Hippocampal formation (tissue), 2 donors: ENCODE results near the gene VPS39.

Source experiments
- DNase-seq, 2 donors: peaks; one replicate each; lab custom pipeline; 2025; lab: John Stamatoyannopoulos, UW

Gene VPS39

GRCh38 chr15:42131826-42132806 lies 76.0 kb downstream of the VPS39 start:
- no peak for DNase-seq

GRCh38 chr15:42131006-42131405 lies 77.1 kb downstream of the VPS39 start:
- DNase-seq = no peak

- DNase-seq = no peak
These were observed 77.7 kb downstream of the VPS39 start for GRCh38 chr15:42130246-42130986.

- no peak for DNase-seq
These were observed 78.7 kb downstream of the VPS39 start for GRCh38 chr15:42129364-42129763.

DNA sequence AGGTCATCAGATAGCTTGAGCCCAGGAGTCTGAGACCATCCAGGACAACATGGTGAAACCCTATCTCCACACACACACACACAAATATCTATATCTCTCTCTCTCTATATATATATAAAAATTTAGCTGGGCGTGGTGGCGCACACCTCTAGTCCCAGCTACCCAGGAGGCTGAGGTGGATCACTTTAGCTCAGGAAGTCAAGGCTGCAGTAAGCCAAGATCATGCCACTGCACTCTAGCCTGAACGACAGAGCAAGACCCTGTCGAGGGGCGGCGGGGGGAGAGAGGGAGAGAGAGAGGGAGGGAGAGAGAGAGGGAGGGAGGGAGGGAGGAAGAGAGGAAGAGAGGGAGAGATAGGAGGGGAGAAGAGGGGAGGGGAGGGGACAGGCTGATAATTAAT lies 79.6 kb downstream of the VPS39 start:
- DNase-seq = no peak

DNA sequence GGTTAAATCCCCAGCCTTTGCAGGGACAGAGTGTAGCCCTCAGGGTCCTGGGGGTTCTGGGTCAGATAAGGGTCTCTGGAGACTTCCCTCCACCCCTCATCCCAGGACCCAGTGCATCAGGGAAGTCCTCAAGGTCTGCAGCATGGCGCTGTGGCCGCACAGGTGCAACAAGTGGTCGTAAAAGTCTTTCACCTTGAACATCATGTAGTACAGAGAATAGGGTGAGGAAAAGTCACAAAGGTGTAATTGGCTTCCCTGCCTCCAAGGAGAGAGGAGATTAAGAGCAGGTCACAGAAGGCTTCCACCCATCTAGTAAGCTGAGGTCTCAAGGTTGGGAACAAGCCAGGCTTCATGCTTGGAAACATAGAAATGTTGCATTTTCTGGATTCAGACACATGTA lies 84.6 kb downstream of the VPS39 start:
- DNase-seq = no peak

DNA sequence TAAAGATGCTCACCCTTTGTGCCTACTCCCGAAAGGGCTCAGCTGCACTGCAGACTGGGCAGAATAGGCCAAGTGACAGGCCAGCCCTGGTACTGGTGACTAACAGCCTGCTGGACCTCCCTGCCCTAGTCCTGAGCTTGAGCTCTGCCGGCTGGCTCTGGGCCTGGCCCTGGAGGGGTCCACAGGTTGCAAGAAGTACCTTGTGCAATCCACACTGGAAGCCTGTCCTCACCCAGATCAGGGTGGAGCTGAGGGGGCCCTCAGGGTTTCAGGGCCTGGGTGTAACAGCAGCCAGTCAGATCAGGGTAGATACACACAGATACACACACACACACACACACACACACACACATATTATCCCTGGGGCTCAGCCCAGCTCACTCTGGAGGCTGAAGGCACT lies 86.4 kb downstream of the VPS39 start:
- no peak for DNase-seq

DNA sequence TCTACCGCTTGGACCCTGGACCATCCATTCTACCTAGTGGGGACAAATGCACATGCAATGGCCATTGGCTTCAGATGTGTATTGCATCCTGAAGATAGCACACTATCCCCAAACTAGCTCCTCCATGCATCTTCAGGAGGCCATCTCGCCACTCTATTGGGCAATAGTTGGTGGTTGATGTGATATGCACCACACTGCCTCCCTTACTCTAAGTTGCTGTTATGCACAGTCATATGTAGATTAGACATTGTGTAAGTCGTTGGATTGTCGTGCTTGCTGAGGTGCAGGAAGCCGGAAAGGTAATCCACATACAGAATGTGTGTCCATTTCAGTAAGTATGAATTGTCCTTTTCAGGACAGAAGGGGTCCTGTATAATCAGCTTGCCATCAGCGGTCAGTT lies 87.1 kb downstream of the VPS39 start:
- DNase-seq = no peak

GRCh38 chr15:42120285-42120684 lies 87.8 kb downstream of the VPS39 start:
- no peak for DNase-seq

- DNase-seq = no peak
These were observed 88.7 kb downstream of the VPS39 start for GRCh38 chr15:42119446-42119760.

DNA sequence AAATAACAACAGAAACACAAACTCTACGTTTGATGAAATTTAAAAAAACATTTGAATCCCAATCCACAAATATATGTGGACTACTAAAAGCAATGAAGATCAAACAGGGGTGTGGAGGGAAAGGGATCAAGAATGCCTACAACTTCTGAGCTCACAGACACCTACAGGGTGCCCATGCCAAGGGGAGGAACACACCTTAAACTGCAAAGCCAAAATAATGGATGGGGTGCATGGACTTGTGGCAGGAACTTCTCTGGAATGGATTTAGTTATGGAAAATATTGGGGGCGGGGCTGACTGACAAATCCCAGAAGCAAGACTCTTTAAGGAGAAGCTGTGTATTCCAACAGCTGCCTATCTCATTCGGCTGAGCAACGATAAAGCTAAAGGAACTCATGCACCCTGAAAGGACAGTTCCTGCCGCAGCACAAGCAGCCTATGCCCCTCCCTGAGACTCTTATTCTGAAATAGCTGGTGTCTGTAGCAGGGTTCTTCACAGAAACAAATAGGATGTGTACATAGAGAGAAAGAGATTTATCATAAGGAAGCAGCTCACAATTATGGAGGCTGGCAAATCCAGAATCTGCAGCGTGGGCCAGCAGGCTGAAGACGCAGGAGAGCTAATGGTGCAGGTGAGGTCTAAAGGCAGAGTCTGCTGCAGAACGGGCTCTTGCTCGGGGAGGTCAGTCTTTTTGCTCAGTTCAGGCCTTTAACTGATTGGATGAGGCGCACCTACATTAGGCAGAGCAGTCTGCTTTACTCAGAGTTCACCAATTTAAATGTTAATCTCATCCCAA lies 89.3 kb downstream of the VPS39 start:
- no peak for DNase-seq

- DNase-seq = no peak
These were observed 96.2 kb downstream of the VPS39 start for GRCh38 chr15:42111924-42112323.

GRCh38 chr15:42110367-42110766 lies 97.7 kb downstream of the VPS39 start:
- no peak for DNase-seq

DNA sequence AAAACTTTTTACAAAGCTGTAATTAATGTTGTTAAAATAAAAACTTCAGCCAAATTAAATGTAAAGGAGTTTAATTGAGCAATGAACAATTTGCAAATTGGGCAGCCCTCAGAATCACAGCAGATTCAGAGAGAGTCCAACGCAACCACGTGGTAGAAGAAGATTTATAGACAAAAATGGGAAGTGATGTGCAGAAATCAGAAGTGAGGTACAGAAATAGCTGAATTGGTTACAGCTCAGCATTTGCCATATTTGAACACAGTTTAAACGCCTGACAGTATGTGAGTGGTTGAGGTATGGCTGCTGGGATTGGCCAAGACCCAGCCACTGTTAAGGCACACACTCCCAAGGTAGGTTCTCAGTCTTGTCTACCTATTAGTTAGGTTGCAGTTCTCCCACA lies 99.3 kb downstream of the VPS39 start:
- no peak for DNase-seq
